ENCODE data around the gene LRRN4. TPM values are rescaled to one million over a fixed set of nuclear protein-coding genes. Genes with fewer than 3 reads are reported as not detected.

The LRRN4 gene
- 0.61 and 0.89 TPM in 2 replicates for total RNA-seq (2021; fragmentation: NEBNext Ultra II Directional; extraction: Animal tissue kit (Norgen Biotek cat#: 25700))
- 0.21 and 0.30 TPM in 2 replicates for polyA plus RNA-seq (2011; rRNA removed)
- 0.12 TPM for polyA plus RNA-seq (2011; cell fraction: cytosol; rRNA removed)
- 0.56 TPM for polyA plus RNA-seq (2011; cell fraction: nucleus; rRNA removed)
- 0.19 to 0.35 TPM (median 0.21 TPM) in 4 replicates for polyA plus RNA-seq (2012, experiment 1 of 2)
- 0.13 TPM for polyA plus RNA-seq (2012, experiment 2 of 2)
- polyA plus RNA-seq (2013, experiment 1 of 2), result 0.73 TPM
- 0.83 TPM for polyA plus RNA-seq (2013, experiment 2 of 2)
- polyA minus RNA-seq (2011; rRNA and poly(A)+ RNA removed), result 0.09 and 0.24 TPM in 2 replicates
- polyA minus RNA-seq (2011; cell fraction: cytosol; rRNA and poly(A)+ RNA removed), result not detected
- polyA minus RNA-seq (2011; cell fraction: nucleus; rRNA and poly(A)+ RNA removed), result 0.60 TPM
- long read RNA-seq, experiment 1, result 0 reads
- long read RNA-seq, experiment 2, result 0 reads

DNA sequence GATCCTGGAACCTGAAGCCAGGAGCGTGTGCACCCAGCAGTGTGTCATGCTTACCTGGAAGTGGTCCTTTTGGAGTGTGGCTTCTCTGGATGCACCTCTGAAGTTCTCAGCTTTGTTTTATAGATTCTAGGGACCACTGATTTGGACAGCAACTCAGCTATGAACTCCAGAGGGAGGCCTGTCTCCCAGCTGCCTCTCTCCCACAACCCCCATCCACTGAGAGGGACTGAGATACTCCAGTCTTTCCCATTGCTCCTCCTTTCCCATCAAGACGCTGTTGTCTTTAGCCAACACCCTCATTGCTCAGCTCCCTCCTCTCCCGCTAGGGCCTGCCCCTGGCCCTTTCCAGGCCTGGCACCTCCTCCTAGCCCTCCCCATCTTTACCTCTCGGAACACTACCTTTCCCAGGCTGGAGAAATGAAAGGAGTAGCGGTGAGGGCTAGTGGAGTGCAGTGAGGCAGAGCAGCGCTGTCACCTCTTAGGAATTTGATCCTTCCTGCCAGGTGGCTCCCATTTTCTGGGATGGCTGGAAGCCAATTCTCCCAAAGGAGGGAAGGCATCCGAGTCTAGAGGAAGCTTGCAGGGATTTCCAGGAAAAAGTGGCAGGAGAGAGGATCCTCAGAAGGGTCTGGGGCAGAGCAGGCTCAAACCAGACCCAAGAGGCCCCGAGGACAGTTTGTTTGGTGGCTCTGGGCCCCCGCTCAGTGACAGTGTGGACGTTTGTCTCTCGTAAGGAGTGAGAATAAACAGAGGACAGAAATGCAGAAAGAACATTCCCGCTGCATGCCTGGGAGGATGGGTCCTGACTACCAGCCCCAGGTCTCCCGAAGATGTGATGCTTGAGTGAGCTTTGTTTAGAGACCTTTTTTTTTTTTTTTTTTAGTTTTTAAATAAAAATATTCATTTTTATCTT, at the start of gene LRRN4:
Gene LRRN4 (minus strand): TSS at position 285 of the 913 bp plus-strand sequence. CDS start 1,261 bp downstream, outside the sequence.
- H3K79me1 ChIP-seq (ENCODE audit: low read depth, low read length), result no peaks in the 10 kb centered on the region
- H2BK5ac ChIP-seq (ENCODE audit: low read depth, low read length), result no peak within 1 kb of the TSS
- no peak for FAIRE-seq
- ChIA-PET POLR2A (ENCODE audit: partially characterized antibody) (interaction anchor here (0.9 to 1.6 kb wide), 3 partner anchors 22 to 103 kb away, joined by 3 to 6 read pairs (median 3); no protein-coding TSS in a partner anchor), CTCF (ENCODE audit: partially characterized antibody) (interaction anchor here (1.0 kb wide), 2 partner anchors 11 to 526 kb away, joined by 3 to 5 read pairs; no protein-coding TSS in a partner anchor)
- no peak within 1 kb of the TSS for H3K56ac ChIP-seq (replicated peaks; ENCODE audit: insufficient read length, low read depth, low read length)
- peak within 1 kb of the TSS; percentile 41; the same call in 1 of the 2 replicates for H2BK12ac ChIP-seq (ENCODE audit: low read depth, low read length)
- WGBS, 2 experiments (ENCODE audit: extremely low coverage in 1 of 2, insufficient coverage in 1 of 2, insufficient read length in 1 of 2, insufficient replicate concordance in 2 of 2, low coverage in 1 of 2, low lambda C conversion rate in 2 of 2, missing lambda C conversion rate in 1 of 2), result 51% methylated on average over 13 of the region's 13 CpGs; no CpG with 5 or more reads in 1 of the 2 experiments
- H2BK20ac ChIP-seq (ENCODE audit: low read length), result no peak within 1 kb of the TSS
- peak within 1 kb of the TSS in 1 of 4 experiments; percentile 26; a peak in 1 of 7 replicates for H3K9ac ChIP-seq (replicated peaks in 1 of 4; ENCODE audit: extremely low read depth in 1 of 4, low read depth in 3 of 4, low read length in 3 of 4)
- no peaks in the 10 kb centered on the region for H4K20me1 ChIP-seq (replicated peaks in 1 of 2; ENCODE audit: control insufficient read depth in 1 of 2, insufficient read depth in 2 of 2, low read length in 2 of 2)
- no peak within 1 kb of the TSS for H3K27ac ChIP-seq (ENCODE audit: low read depth, low read length)
- H4K91ac ChIP-seq (replicated peaks; ENCODE audit: insufficient read length, low read length), result no peak within 1 kb of the TSS
- peak within 1 kb of the TSS; percentile 65 to 95 for H3K4me2 ChIP-seq (ENCODE audit: insufficient read depth in 1 of 2, low read depth in 2 of 2, low read length in 2 of 2)
- no peak within 1 kb of the TSS for H4K5ac ChIP-seq (ENCODE audit: insufficient read length, low read depth, low read length)
- H3K4me1 ChIP-seq (replicated peaks in 1 of 4; ENCODE audit: control insufficient read depth in 3 of 4, insufficient read depth in 4 of 4, low read length in 3 of 4), result peaks cover 0 to 15% (median 5%) of the 10 kb centered on the region in 4 experiments; a peak in 5 of 7 replicates
- H2AFZ ChIP-seq (ENCODE audit: low read length), result 0 out of 2 replicates have a peak within 1 kb of the TSS, but pooled peaks have one; percentile 68
- H2BK120ac ChIP-seq (replicated peaks; ENCODE audit: low read depth, low read length), result no peak within 1 kb of the TSS
- H3K36me3 ChIP-seq (ENCODE audit: control insufficient read depth in 2 of 4, insufficient read depth in 4 of 4, low read length in 3 of 4), result no peaks in the 10 kb centered on the region
- H3K23ac ChIP-seq (ENCODE audit: insufficient read length), result no peak within 1 kb of the TSS
- H2AK5ac ChIP-seq (ENCODE audit: low read depth, low read length), result no peak within 1 kb of the TSS
- peak within 1 kb of the TSS in 1 of 4 experiments; percentile 65; a peak in 4 of 8 replicates for H3K4me3 ChIP-seq (ENCODE audit: extremely low read depth in 1 of 4, insufficient read depth in 2 of 4, low read depth in 3 of 4, low read length in 4 of 4)
- peaks cover 31 to 51% (median 42%) of the 10 kb centered on the region in 4 experiments for H3K27me3 ChIP-seq (replicated peaks in 1 of 4; ENCODE audit: control insufficient read depth in 3 of 4, extremely low read depth in 1 of 4, insufficient read depth in 3 of 4, low read length in 3 of 4)
- no peak within 1 kb of the TSS for H3K4ac ChIP-seq (replicated peaks; ENCODE audit: insufficient read length, low read depth, low read length)
- no peak within 1 kb of the TSS for H4K8ac ChIP-seq (ENCODE audit: extremely low read depth, insufficient read depth, low read length)
- peaks cover 8% of the 10 kb centered on the region; the same call in 1 of the 2 replicates for H3K23me2 ChIP-seq (ENCODE audit: low read depth, low read length)
- H3K18ac ChIP-seq (ENCODE audit: extremely low read depth, low read length), result no peak within 1 kb of the TSS
- no peak within 1 kb of the TSS; the same call in 1 of the 2 replicates for H2BK15ac ChIP-seq (ENCODE audit: low read length)
- DNase-seq (ENCODE audit: low read depth in 1 of 2, low spot score in 2 of 2), result peak in 1 of 2 experiments; percentile 57
- no peaks in the 10 kb centered on the region for H3K9me3 ChIP-seq (ENCODE audit: insufficient read depth in 2 of 2, low read depth in 1 of 2, low read length in 1 of 2)
- H3K79me2 ChIP-seq (ENCODE audit: control insufficient read depth in 1 of 2, insufficient read depth in 2 of 2, low read length in 2 of 2), result no peaks in the 10 kb centered on the region
- no peak within 1 kb of the TSS for H3K14ac ChIP-seq (ENCODE audit: insufficient read length)
- TF ChIP-seq JUND (IDR thresholded peaks at IDR 0.05; ENCODE audit: low read length) (peak; percentile 26; the same call in 1 of the 2 replicates), KDM5A (IDR thresholded peaks at IDR 0.05; ENCODE audit: low read length) (no peak), EZH2 (IDR thresholded peaks at IDR 0.05; ENCODE audit: low read depth, low read length, severe bottlenecking) (no peak), TAF1 (IDR thresholded peaks at IDR 0.05; ENCODE audit: low read depth, low read length) (no peak), ASH2L (IDR thresholded peaks at IDR 0.05; ENCODE audit: low read length) (peak; percentile 34), JUN (IDR thresholded peaks at IDR 0.05; ENCODE audit: low read depth, low read length) (0 out of 2 replicates have a peak, but pooled peaks have one; percentile 31), CREB1 (IDR thresholded peaks at IDR 0.05) (no peak)

Data from H1 (cell line).